DLD1 (cell line): Measurements from ENCODE around the gene RAD51B.

Experiments used
- in situ Hi-C: cut with HindIII; loops from 2 replicates; pipeline ENCODE4 v1.10.0; 2017; ENCODE audit warnings: low sequenced_read_pairs

The RAD51B gene

DNA sequence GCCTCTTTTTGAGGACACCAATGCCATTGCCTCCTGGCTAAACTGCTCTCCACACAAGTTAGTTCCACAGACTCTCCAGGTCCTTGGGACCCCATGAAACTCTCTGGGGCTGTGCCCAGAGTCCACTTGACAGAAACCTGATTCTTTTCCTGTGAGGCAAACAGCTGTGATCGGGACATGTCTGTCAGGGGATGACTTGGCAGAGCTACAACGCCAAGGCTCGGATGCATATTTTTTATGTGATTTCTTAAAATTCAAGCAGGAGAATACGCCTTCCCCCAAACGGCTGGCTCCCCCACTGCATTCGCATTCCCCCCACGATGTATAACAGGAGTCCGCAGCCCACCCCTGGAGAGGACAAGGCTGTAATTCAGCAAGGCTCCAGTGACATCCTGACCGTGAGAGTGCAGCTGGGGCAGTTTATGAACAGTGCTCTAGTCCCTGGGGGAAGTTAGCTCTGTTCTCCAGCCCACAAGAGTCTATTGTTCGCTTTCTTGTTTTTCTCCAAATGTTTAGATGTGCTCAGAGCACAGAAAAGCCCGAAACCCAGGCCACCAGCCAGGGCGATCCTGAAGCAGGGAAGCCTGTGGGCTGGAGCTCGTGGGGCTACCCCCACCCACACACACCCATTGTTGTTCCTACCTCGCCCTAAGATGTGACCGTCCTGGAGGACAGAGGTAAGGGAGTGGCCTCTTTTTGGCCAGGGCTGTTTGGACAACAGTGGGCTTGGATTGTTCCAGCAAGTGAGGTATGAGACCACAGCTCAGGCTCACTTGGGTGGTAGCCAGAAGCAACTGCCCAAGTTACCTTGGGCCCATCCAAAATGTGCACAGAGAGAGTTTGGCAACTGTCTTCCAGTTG, 813.8 kb downstream of the RAD51B start:
- in situ Hi-C loops: no loop called here

DNA sequence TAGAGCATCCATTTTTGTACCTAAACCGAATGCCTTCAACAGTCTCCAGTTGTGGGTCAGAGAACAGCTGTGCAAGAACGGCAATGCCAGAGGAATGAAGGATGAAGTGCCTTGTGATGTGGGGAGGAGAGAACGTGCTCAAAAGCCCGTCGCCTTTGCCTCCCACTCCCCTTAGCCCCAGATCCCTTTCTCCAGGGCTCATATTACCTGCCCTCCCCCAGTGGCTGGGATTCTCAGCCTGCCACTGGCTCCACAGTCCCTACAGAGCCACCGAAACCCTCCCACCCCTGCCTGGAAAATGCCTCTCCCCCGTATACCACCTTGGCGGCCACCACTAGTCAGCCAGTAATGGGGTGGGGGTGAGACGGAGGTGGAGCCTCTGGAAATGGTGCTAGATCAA, 814.8 kb downstream of the RAD51B start:
- in situ Hi-C loops: no loop called here

DNA sequence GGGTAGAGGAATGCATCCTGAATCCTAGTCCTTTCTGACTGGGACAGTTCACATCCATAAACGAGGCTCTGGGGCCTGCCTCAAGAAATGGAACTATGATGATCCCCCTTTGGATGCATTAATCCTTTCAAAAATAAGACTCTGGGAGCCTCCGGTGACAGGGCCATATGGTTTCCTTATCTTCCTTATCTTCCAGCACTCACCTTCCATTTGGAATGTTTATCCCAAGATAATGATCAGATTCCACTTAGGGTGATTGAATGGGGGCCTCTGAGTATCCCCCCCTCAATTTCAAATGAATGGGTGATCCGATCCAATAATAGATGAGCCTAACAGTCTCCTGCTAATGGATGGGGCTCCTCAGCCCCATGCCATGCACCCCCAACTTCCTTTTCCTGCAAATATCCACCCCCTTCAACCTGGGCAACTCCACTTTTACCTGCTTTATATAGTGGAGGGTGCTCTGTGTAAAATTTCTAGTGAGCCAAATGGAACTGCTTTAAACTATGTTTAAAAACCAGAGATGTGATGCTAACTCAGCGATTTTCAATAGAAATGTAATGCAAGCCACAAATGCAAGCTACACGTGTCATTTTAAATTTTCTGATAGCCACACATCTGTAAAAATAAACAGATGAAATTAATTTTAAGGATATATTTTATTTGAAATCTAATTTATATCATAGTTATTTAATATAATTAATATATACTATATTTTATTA, 815.5 kb downstream of the RAD51B start:
- in situ Hi-C loops: no loop called here

DNA sequence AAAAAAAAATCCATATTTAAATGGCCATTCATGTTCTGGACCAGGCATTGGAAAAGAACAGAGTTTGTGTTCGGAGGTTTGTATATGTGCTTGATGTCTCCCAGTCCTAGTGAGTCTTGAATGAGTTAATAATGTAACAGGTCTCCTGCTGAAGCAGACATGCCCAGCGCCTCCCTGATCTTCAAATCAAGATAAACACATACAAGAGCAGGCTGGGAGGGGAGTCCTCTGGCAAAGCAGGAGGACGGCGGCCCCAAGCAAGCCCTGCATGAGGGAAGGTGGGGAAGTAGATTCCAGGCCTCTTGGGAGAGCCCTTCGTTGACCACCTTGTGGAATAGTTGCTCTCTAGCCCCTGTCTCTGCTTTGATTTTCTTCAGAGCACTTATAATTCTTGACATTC, 817.0 kb downstream of the RAD51B start:
- in situ Hi-C loops: no loop called here

DNA sequence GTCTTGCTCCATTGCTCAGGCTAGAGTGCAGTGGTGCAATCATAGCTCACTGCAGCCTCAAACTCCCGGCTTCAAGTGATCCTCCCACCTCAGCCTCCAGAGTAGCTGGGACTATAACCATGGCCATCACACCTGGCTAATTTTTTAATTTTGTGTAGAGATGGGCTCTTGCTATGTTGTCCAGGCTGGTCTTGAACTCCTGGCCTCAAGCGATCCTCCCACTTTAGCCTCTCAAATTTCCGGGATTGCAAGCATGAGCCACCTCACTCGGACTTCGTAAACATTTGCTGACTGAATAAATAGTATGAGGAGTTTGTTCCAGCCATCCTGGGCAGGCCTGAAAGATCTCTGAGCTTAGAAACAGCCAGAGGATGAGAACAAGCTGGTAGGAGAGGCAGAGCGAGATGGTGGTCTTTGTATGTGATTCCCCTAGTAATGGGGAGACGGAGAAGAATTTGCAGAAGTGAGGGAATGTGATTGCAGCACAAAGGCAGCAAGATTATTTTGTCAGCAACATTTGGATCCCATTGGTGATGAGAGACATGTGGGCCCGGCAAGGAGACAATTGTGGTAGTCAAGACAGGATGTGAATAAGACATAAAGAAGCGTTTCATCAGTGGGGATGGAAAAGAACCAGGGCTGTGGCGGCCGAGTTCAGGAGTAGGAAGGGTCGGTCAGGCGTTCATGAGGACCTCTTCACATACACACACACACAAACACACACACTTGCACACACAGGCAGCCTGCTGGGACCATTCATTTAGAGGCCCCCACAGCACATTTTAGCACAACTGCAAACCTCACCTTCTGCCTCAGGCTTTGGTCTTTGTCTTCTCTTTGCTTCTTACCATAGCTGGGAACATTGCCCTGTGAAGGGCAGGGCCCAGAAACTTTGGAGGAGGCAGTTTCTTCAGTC, 817.8 kb downstream of the RAD51B start:
- in situ Hi-C loops: no loop called here

DNA sequence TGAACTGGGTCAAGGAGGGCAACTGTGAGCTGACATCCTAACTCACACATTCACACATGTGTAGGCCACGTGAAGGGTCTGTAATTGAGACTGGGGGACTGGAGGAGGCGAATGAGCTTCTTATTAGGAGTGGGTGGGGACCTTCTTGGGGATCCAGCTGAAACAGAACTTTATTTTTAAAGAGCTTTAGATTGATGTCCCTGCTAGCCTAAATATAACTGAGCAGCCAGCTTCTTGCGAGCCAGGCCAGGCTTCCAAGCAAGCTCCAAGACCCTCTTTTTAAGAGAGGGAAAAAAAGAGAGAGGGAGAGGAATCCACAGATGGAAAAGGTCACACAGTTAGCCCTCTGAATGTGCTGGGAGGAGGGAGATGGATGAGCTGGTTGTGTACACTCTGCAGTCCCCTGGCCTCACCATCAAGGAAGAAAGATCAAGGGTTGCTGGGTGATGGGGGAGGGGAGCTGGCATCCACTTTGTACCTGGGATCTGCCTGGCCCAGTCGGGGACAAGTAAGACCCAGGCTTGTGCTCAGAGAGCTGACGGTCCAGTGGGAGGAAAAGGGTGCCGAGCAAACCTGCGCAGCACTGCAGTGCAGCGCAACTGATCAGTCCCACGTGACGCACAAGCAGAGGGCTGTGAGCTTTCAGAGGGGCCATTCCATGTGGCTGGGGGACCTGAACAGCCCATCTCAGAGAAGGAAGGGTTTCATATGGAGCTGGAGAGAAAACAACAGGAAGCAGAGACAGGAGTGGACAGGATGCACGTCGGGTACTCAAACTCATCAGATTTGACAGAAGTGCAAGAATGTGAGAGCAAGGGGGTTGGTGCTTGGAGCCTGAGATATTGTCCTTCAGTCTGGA, 818.8 kb downstream of the RAD51B start:
- in situ Hi-C loops: no loop called here

DNA sequence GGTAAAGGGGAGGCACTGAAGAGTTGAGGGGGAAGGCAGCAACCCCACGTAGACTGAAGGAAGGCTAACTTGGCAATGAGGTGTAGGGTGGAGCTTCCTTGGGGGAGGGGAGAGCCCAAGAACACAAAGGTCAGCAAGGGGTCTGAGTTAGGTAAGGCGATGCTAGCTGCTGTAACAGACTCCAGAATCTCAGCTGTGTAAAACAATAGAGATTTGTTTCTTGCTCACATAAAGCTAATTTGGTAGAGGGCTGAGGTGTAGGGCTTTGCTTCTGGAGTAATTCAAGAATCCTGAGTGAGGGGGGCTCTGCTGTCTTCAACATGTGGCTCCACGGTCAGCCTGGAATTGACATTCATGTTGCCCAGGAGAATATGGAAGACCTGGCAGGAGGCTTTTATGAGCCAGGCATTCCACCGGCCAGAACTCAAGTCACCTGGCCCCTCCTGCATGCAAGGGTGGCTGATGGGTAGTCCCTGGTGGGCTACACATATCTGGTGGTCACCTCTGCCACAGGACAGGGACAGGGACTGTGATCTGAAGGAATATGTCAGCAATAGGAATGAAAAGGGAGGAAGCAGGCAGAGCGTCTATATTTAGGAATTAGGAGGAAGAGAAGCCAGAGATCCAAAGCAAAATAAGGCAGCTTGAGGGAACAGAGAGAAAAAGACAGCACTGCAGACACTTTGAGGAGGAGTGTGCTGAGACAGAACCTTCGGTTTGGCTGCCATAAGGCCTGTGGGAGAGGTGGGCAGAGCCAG, 819.6 kb downstream of the RAD51B start:
- in situ Hi-C loops: no loop called here

DNA sequence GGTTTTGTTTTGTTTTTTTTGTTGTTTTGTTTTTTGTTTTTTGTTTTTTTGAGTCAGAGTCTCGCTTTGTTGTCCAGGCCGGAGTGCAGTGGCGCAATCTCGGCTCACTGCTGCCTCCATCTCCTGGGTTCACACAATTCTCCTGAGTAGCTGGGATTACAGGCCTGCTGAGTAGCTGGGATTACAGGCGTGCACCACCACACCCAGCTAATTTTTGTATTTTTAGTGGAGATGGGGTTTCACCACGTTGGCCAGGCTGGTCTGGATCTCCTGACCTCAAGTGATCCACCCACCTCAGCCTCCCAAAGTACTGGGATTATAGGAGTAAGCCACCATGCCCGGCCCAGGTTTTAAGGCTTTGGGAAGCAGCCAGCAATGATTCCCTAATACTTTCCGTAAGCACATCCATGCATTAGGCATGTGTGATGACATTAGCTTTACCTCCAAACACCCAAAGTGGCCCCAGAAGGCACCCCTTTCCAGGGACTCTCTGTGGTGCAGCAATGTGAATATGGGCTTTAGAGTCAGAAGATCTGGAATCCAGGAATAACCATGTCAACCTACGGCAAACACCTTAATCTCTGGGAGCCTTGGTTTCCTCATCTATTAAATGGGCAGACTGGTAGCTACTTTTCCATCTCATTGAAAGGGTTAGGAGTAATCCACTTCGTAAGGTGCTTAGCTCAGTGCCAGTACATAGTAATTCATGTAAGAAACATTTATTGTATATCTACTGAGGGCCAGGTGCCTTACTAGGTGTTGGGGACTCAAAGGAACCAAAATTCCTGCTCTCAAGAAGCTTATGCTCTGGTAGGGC, 820.4 kb downstream of the RAD51B start:
- in situ Hi-C loops: no loop called here

DNA sequence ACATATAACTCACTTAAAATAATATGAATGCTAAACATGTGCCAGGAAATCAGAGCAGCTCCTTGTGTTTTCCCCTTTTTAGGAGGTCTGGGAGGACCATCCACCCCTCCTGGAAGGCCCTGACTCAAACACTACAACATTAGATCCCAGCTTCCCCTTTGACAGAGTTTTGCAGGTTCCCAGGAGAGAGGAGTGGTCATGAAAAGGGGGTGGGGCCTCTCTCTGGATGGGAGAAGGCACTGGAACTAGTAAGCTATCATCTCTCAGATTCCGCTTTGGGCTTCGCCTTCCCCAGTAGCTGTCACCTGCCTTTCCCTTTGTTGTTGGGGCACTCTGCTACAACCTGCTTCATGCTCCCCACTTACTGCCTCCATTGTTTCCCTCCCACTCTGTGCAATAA, 824.1 kb downstream of the RAD51B start:
- in situ Hi-C loops: no loop called here

DNA sequence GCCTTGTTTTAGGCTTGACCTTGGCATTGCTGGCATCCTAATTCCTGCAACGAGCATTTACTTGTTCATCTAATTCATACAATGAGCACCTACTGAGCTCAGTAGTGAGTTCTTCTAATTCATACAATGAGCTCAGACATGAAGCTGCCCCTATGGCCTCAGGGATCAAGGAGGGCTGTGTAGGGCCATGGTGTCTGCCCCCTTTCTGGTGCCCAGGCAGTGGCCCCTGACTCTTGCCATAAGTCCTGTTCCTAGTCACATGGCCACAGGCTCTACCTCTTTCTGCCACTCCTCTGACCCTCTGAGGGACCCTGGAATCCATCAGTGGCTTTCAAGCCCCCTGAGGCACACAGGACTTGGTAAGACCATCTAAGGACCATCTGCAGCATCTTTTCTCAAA, 824.5 kb downstream of the RAD51B start:
- in situ Hi-C loops: no loop called here

DNA sequence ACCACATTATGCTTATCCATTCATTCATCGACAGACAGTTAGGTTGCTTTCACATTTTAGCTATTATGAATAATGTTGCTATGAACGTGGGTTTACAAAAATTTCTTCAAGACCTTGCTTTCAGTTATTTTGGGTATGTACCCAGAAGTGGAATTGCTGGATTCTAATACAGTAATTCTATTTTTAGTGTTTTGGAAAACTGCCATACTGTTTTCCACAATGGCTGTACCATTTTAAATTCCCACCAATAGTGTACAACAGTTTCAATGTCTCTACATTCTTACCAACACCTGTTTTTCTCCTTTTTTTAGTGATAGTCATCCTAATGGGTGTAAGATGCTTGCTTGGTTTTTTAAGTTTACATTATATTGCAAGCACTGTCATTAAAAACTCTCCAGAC, 825.8 kb downstream of the RAD51B start:
- in situ Hi-C loops: no loop called here

DNA sequence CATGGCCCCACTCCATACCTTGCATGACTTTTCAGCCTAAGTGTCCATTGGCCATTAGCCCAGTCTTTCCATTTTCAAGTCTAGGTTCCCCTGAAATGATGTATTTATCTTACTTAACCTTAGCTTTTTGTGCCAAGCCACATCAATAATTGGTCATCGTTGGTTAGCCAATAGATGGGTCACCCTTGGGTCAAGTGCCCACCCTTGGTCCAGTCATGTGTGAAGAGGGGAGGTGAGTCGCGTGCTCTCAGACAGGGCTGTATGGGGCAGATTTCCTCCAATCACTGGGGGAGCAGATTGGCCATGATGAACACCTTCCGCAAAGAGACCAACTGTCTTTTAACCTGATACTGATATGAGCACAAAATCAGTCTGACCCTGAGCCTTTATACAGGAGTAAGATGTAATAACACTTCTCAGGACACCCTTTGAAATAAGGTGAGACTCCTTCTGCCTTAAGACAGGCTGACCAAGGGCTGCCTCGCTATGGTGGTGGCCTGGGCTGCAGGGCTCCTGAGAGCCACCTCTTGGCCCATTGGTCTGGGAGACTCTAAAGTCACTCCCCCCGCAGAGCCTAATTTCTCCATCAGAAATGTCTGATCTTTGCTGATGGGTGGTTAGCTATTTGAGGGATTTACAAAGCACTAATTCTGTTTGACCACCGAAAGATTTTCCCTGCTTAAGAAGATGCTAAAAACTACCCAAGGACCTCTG, 830.1 kb downstream of the RAD51B start:
- in situ Hi-C loops: no loop called here

DNA sequence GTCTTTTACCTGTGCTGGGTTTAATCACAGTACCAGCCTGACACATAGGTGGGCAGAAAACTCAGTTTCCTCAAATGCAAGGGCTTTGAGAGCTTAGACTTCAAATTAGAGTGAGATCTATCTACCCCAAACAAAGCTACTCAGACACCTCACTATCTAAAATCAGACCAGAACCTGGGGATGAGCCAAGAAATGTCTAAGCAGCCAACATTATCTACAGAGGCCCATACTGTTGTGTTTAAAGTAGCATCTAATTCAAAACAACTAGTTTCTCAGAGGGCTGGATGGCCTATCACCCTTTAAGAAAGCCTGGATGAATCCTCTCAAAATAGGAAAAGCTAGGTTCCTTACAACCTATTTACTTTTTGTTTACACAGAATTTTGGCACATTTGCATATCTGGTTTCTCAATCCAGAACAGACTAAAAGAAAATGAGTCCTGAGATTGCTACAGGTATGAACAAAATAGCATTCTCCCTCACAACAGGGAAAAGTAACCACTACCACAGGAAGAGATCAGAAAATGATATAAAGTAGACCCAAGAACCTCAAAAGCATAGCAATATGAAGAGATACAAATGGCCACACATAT, 830.9 kb downstream of the RAD51B start:
- in situ Hi-C loops: no loop called here

DNA sequence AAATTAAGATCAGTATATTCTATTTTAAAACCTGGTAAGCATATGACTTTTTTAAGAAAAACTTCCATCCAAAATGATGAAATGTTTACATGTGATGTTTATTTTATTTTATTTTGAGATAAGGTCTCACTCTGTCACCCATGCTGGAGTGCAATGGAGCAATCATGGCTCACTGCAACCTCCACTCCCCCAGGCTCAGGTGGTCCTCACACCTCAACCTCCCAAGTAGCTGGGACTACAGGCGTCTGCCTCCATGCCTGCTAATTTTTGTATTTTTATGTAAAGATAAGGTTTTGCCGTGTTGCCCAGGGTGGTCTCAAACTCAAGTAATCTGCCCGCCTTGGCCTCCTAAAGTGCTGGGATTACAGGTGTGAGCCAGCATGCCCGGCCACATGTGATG, 831.5 kb downstream of the RAD51B start:
- in situ Hi-C loops: no loop called here

DNA sequence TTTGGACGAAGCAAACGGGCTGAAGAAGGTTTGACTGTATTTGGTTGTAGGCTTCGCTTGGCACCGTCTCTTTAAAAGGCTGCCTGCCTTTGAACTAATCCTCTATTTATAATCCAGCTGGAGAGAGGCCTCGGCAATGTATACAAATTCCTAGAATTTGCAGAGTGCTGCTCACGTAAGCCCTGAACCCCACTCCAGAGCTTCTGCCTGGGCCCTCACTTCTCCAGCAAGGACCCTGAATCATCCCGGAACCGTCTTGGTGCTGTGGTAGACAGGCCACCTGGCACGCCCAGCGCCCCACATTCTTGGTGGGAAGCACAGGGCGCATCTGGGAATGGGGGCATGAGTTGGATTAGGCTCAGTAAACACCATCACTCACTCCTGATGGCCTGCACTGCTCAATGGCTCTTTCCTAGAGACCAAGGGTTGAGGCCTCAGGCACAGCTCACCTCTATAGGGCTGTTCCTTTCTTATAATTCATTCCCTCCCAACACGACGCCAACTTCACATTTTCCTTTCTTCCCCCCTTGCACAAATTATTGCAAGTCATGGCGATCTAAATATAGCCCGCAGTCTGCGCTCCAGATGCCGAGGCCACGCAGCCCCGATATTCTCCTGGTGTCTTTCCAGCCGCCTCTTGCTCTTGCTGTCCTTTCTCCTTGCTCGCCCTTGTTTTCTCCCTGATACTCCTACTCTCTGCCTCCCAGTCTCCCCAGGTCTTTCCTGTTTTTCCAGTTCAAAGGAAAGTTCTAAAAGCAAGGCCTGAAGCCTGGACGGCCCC, 832.3 kb downstream of the RAD51B start:
- in situ Hi-C loops: no loop called here

DNA sequence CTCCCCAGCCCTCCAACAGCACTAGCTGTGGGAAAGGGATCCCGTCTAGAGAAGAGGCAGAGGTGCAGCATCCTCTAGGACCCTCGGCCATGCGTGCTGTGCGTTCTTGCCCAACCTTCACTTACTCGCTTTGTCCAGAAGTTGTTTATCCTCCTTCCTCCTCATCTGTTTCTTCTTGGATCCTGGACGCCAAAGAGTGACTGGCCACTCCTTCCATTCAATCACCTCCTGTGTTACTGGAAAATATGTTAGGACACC, 832.8 kb downstream of the RAD51B start:
- in situ Hi-C loops: no loop called here

DNA sequence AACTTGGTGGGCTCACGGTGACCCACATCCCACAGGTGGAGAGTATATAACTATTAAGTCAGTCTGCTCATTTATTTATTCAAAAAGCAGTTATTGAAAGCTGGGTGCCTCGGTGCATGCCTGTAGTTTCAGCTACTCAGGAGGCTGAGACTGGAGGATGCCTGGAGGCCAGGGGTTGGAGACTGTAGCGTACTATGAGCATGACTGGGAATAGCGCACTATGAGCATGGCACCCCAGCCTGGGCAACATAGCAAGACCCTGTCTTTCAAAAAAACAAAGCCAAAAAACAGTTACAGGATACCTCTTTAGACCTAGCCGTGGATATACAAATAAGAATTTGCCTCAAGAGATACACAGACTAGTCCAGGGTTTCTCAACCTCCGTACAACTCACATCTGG, 833.5 kb downstream of the RAD51B start:
- in situ Hi-C loops: no loop called here
